ENCODE data around the gene TMEM45B.
"Not testable (repeated sequence)": the region's sequence is repeated elsewhere in the genome, so short reads cannot be mapped to it uniquely, and the experiment has no call there.

Gene TMEM45B

GRCh38 chr11:129815596-129816461, at the start of gene TMEM45B:
TMEM45B (plus strand) TSS chr11:129815848; CDS start chr11:129852483, 36,635 bp downstream.
- no peak for DNase-seq (ENCODE audit: low spot score in 2 of 2)
- no peak within 1 kb of the TSS for H3K4me3 ChIP-seq
- peaks cover 11% of the 10 kb centered on the region for H3K27me3 ChIP-seq (ENCODE audit: low read depth)
- in situ Hi-C loops (cut with MboI; ENCODE audit: low sequenced_read_pairs): no loop called here
- no peaks in the 10 kb centered on the region for H3K9me3 ChIP-seq
- H3K36me3 ChIP-seq (replicated peaks): no peaks in the 10 kb centered on the region
- peaks cover 2% of the 10 kb centered on the region; the same call in 1 of the 2 replicates for H3K4me1 ChIP-seq

GRCh38 chr11:129766898-129767604, 48.6 kb upstream of the TMEM45B start:
- no peaks in the 10 kb centered on the region for H3K27me3 ChIP-seq (ENCODE audit: low read depth)
- no peaks in the 10 kb centered on the region for H3K4me1 ChIP-seq
- DNase-seq (ENCODE audit: low spot score in 2 of 2): peak; percentile 34 to 67
- H3K4me3 ChIP-seq: no peak overlapping the region
- H3K36me3 ChIP-seq (replicated peaks): no peaks in the 10 kb centered on the region
- H3K9me3 ChIP-seq: no peaks in the 10 kb centered on the region
- in situ Hi-C loops (cut with MboI; ENCODE audit: low sequenced_read_pairs): loop anchor here (25.0 kb wide), 1 partner anchor 880 kb away; the partner anchor contains the start of gene KCNJ5

GRCh38 chr11:129767827-129768226, 47.8 kb upstream of the TMEM45B start:
- no peak for DNase-seq (ENCODE audit: low spot score in 2 of 2)
- H3K9me3 ChIP-seq: no peaks in the 10 kb centered on the region
- no peak overlapping the region for H3K4me3 ChIP-seq
- in situ Hi-C loops (cut with MboI; ENCODE audit: low sequenced_read_pairs): loop anchor here (25.0 kb wide), 1 partner anchor 881 kb away; the partner anchor contains the start of gene KCNJ5
- H3K4me1 ChIP-seq: no peaks in the 10 kb centered on the region
- H3K36me3 ChIP-seq (replicated peaks): no peaks in the 10 kb centered on the region
- no peaks in the 10 kb centered on the region for H3K27me3 ChIP-seq (ENCODE audit: low read depth)

GRCh38 chr11:129768356-129768755, 47.3 kb upstream of the TMEM45B start:
- DNase-seq (ENCODE audit: low spot score in 2 of 2): no peak
- Histone ChIP-seq H3K4me1 (no peaks in the 10 kb centered on the region), H3K4me3 (no peak overlapping the region), H3K36me3 (replicated peaks) (no peaks in the 10 kb centered on the region), H3K27me3 (ENCODE audit: low read depth) (no peaks in the 10 kb centered on the region), H3K9me3 (no peaks in the 10 kb centered on the region)
- in situ Hi-C loops (cut with MboI; ENCODE audit: low sequenced_read_pairs): loop anchor here (25.0 kb wide), 1 partner anchor 881 kb away; the partner anchor contains the start of gene KCNJ5

DNA sequence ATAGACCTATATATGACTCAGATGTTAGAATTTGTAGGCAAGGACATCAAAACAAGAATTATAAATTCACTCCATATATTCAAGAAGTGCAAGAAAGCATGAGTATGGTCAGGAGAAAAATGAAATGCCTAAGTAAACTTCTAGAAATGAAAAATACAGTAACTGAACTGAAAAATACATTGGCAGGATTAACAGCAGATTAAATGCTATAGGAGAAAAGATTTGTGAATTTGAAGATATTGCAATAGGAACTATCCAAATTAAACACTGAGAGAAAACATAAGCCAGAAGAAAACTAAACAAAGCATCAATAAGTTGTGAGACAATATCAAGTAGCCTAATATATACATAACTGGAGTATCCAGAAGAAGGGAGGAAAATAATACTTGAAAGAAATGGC, 46.6 kb upstream of the TMEM45B start:
- Histone ChIP-seq H3K4me1 (no peaks in the 10 kb centered on the region), H3K27me3 (ENCODE audit: low read depth) (no peaks in the 10 kb centered on the region), H3K4me3 (no peak overlapping the region), H3K36me3 (replicated peaks) (no peaks in the 10 kb centered on the region), H3K9me3 (no peaks in the 10 kb centered on the region)
- in situ Hi-C loops (cut with MboI; ENCODE audit: low sequenced_read_pairs): loop anchor here (25.0 kb wide), 1 partner anchor 882 kb away; the partner anchor contains the start of gene KCNJ5
- no peak for DNase-seq (ENCODE audit: low spot score in 2 of 2)

DNA sequence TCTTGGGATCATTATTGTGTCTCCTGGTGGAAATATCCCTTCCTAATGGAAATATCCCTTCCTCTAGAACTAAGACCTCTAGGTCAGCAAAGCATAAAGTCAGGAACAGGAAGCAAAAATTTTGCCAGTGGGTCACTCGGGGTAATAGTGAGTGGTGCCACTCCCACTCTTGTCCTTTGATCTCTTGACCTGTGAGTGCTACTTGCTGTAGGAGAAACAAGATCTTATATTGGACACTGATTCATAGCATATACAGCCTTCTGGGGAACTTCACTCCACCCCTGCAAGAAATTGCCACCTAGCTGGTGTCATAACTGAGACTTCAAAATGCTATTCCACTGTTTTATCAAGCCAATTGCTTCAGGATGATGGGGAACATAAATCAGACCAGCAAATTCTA, 44.7 kb upstream of the TMEM45B start:
- H3K4me3 ChIP-seq: no peak overlapping the region
- no peak for DNase-seq (ENCODE audit: low spot score in 2 of 2)
- in situ Hi-C loops (cut with MboI; ENCODE audit: low sequenced_read_pairs): loop anchor here (25.0 kb wide), 1 partner anchor 884 kb away; the partner anchor contains the start of gene KCNJ5
- H3K36me3 ChIP-seq (replicated peaks): no peaks in the 10 kb centered on the region
- no peaks in the 10 kb centered on the region for H3K4me1 ChIP-seq
- H3K9me3 ChIP-seq: no peaks in the 10 kb centered on the region
- no peaks in the 10 kb centered on the region for H3K27me3 ChIP-seq (ENCODE audit: low read depth)

DNA sequence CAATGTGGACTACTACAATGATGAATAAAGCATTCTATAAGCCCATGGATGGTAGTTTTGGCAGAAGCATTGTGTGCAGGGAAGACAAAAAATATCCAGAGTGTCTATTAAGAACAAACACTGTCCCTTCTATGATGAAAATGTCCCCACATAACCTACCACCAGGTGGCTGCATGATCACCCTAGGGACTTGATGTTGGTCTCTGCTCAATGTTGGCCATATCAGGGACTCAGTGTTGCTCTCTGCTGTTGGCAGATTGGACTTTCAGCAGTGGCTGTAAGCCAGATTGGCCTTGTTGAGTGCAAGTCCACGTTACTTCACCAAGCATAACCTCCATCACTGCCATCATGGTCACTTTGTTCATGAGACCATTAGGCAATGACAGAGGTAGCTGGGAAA, 44.2 kb upstream of the TMEM45B start:
- H3K36me3 ChIP-seq (replicated peaks); H3K4me3 ChIP-seq; H3K9me3 ChIP-seq; H3K27me3 ChIP-seq (ENCODE audit: low read depth); DNase-seq (ENCODE audit: low spot score in 2 of 2); H3K4me1 ChIP-seq: not testable (repeated sequence)
- in situ Hi-C loops (cut with MboI; ENCODE audit: low sequenced_read_pairs): loop anchor here (25.0 kb wide), 1 partner anchor 884 kb away; the partner anchor contains the start of gene KCNJ5

DNA sequence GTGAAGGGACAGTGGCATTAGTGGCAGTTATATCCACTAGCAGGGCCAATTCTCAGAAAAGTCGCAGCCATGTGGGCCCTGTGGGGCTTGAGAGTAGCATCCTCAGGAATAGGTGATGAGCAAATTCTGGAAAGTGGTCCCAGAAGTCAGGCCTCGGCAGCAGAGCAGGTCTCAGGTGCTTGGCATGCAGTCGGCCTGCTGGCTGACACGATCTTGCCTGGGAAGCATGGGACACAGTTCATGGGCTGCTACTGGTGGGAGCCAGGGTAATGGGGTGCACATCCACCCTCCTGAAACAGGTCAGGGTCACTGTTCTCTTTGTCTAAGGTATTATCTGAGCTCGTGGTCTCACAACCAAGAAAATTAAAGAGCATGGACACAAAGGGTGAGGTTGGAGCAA, 36.8 kb upstream of the TMEM45B start:
- H3K4me3 ChIP-seq: no peak overlapping the region
- no peak for DNase-seq (ENCODE audit: low spot score in 2 of 2)
- H3K36me3 ChIP-seq (replicated peaks): no peaks in the 10 kb centered on the region
- H3K9me3 ChIP-seq: no peaks in the 10 kb centered on the region
- no peaks in the 10 kb centered on the region for H3K27me3 ChIP-seq (ENCODE audit: low read depth)
- H3K4me1 ChIP-seq: no peaks in the 10 kb centered on the region
- in situ Hi-C loops (cut with MboI; ENCODE audit: low sequenced_read_pairs): no loop called here

GRCh38 chr11:129779342-129779741, 36.3 kb upstream of the TMEM45B start:
- in situ Hi-C loops (cut with MboI; ENCODE audit: low sequenced_read_pairs): no loop called here
- H3K27me3 ChIP-seq (ENCODE audit: low read depth): no peaks in the 10 kb centered on the region

DNA sequence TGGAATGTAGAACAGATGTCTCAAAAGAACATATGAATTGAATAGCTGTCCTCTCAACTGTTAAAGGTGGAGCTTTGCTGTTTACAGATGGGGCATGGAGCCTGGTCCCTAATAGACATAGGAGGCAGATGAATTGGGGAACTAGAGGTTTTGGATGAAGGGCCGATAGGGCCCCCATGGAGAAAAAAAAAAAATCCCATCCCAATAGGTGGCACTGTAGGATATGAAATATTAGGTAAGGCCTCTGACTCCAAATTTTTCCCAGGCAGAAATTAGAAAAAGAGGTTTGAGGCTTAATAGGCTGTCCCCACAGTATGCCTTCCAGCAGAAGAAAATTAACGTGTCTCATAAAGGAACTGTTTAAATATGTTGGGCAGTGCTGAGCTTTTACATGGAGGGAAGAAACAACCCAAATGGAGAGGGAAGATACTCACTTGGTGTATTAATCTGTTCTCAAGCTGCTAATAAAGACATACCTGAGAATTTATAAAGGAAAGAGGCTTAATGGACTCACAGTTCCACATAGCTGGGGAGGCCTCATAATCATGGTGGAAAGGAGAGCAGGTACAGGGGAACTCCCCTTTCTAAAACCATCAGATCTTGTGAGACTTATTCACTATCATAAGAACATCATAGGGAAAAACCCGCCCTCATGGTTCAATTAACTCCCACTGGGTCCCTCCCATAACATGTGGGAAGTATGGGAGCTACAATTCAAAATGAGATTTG, 30.1 kb upstream of the TMEM45B start:
- in situ Hi-C loops (cut with MboI; ENCODE audit: low sequenced_read_pairs): no loop called here
- Histone ChIP-seq H3K27me3 (ENCODE audit: low read depth) (0 out of 2 replicates have a peak, but pooled peaks cover 2% of the 10 kb centered on the region), H3K4me1 (no peaks in the 10 kb centered on the region), H3K4me3 (no peak overlapping the region), H3K9me3 (no peaks in the 10 kb centered on the region), H3K36me3 (replicated peaks) (no peaks in the 10 kb centered on the region)
- DNase-seq (ENCODE audit: low spot score in 2 of 2): no peak

More at GRCh38 chr11:129779342-129779741, 36.3 kb upstream of the TMEM45B start:
- no peak for DNase-seq (ENCODE audit: low spot score in 2 of 2)
- Histone ChIP-seq H3K4me1 (no peaks in the 10 kb centered on the region), H3K4me3 (no peak overlapping the region), H3K9me3 (no peaks in the 10 kb centered on the region), H3K36me3 (replicated peaks) (no peaks in the 10 kb centered on the region)

DNA sequence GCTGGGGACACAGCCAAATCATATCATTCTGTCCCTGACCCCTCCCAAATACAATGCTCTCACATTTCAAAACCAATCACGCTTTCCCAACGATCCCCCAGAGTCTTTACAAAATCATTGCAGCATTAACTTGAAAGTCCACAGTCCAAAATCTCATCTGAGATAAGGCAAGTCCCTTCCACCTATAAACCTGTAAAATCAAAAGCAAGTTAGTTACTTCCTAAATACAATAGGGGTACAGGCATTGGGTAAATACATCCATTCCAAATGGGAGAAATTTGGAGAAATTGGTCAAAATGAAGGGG, 29.6 kb upstream of the TMEM45B start:
- H3K36me3 ChIP-seq (replicated peaks); DNase-seq (ENCODE audit: low spot score in 2 of 2); H3K27me3 ChIP-seq (ENCODE audit: low read depth); in situ Hi-C loops (cut with MboI; ENCODE audit: low sequenced_read_pairs); H3K4me1 ChIP-seq; H3K4me3 ChIP-seq; H3K9me3 ChIP-seq: not testable (repeated sequence)

GRCh38 chr11:129787532-129788155, 28.0 kb upstream of the TMEM45B start:
- in situ Hi-C loops (cut with MboI; ENCODE audit: low sequenced_read_pairs): no loop called here
- no peaks in the 10 kb centered on the region for H3K36me3 ChIP-seq (replicated peaks)
- no peaks in the 10 kb centered on the region for H3K4me1 ChIP-seq
- no peaks in the 10 kb centered on the region for H3K9me3 ChIP-seq
- DNase-seq (ENCODE audit: low spot score in 2 of 2): no peak
- no peak overlapping the region for H3K4me3 ChIP-seq
- H3K27me3 ChIP-seq (ENCODE audit: low read depth): 0 out of 2 replicates have a peak, but pooled peaks cover 2% of the 10 kb centered on the region

DNA sequence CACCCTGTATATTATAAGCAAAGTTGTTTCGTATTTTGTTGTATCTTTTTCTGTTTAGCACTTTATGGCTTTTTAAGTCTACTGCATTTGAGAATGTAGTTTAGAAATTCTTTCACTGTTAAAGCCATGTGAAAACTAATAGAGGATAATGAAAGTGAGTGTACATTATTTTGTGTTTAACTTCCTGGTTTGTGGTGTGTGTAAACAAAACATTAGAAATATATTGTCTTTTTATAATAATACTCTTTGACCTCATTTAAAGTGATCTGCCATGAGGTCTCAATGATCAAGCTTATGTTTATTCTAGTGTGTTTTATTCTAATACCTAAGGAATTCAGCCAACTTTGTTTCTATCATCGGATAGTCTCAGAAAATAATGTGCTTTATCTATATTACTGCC, 27.4 kb upstream of the TMEM45B start:
- Histone ChIP-seq H3K36me3 (replicated peaks) (no peaks in the 10 kb centered on the region), H3K4me1 (no peaks in the 10 kb centered on the region), H3K9me3 (no peaks in the 10 kb centered on the region), H3K27me3 (ENCODE audit: low read depth) (0 out of 2 replicates have a peak, but pooled peaks cover 2% of the 10 kb centered on the region), H3K4me3 (no peak overlapping the region)
- in situ Hi-C loops (cut with MboI; ENCODE audit: low sequenced_read_pairs): no loop called here
- no peak for DNase-seq (ENCODE audit: low spot score in 2 of 2)

Data from HAP-1 (cell line).